ENCODE data around the gene DCST1.

- TF ChIP-seq SIN3A (conservative IDR thresholded peaks at IDR 0.05 in 1 of 2, IDR thresholded peaks at IDR 0.05 in 1 of 2; ENCODE audit: low read depth in 1 of 2, low read length in 2 of 2) (no peak), CHD1 (IDR thresholded peaks at IDR 0.05; ENCODE audit: low read depth, low read length) (no peak), POLR2AphosphoS5 (IDR thresholded peaks at IDR 0.05; ENCODE audit: low read depth, low read length) (no peak)
- TF ChIP-seq, protein P1, sequence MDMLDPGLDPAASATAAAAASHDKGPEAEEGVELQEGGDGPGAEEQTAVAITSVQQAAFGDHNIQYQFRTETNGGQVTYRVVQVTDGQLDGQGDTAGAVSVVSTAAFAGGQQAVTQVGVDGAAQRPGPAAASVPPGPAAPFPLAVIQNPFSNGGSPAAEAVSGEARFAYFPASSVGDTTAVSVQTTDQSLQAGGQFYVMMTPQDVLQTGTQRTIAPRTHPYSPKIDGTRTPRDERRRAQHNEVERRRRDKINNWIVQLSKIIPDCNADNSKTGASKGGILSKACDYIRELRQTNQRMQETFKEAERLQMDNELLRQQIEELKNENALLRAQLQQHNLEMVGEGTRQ (IDR thresholded peaks at IDR 0.05; ENCODE audit: low read length) = no peak
Observed at GRCh38 chr1:155038602-155039307, 5.1 kb downstream of the DCST1 start.
